Calu3 (cell line): ENCODE data around the gene AQP5. TPM values are rescaled to one million over a fixed set of nuclear protein-coding genes. Genes with fewer than 3 reads are reported as not detected.

Source experiments
- BruUV-seq: library from RNA; stranded (reverse); fragments of 400-500 nt; replicated peaks from 2 replicates; lab custom pipeline; 2021; lab: Mats Ljungman, UMichigan
- CTCF ChIA-PET: fragments of 300-600 bp; sonication (Branson Sonifier 250); formaldehyde crosslinking; loops from one replicate; lab custom pipeline; 2022; ENCODE audit warnings: antibody characterized with exemption; lab: Charles Lee
- DNase-seq: peaks from one replicate; pipeline ENCODE4 v3.0.0; 2022
- H3K27ac Mint-ChIP-seq: one replicate; pipeline ENCODE4 v1.8.0; 2022; ENCODE audit warnings: mixed read lengths; ENCODE audit not compliant: unreplicated experiment
- H3K27me3 Mint-ChIP-seq: one replicate; pipeline ENCODE4 v1.8.0; 2022; ENCODE audit warnings: mixed read lengths; ENCODE audit not compliant: unreplicated experiment
- H3K36me3 Mint-ChIP-seq: one replicate; pipeline ENCODE4 v1.8.0; 2022; ENCODE audit warnings: mild to moderate bottlenecking, moderate library complexity, mixed read lengths; ENCODE audit not compliant: insufficient read depth, unreplicated experiment
- H3K4me1 Mint-ChIP-seq: one replicate; pipeline ENCODE4 v1.8.0; 2022; ENCODE audit warnings: mild to moderate bottlenecking, low read depth, mixed read lengths; ENCODE audit not compliant: unreplicated experiment
- H3K4me3 Mint-ChIP-seq: one replicate; pipeline ENCODE4 v1.8.0; 2022; ENCODE audit warnings: mild to moderate bottlenecking, low read depth, moderate library complexity, mixed read lengths; ENCODE audit not compliant: unreplicated experiment
- H3K9me3 Mint-ChIP-seq: one replicate; pipeline ENCODE4 v1.8.0; 2022; ENCODE audit warnings: low read depth, mixed read lengths; ENCODE audit not compliant: unreplicated experiment
- intact Hi-C: fragments of 100-400 bp; cut with micrococcal nuclease; formaldehyde crosslinking; loops from one replicate; pipeline ENCODE4 v1.10.0; 2022; ENCODE audit not compliant: unreplicated experiment
- total RNA-seq: library from RNA; stranded (reverse); gene quantifications from 2 replicates; pipeline ENCODE4 v1.2.3, GENCODE V29; 2022
- TF ChIP-seq, protein P1 (sequence below): fragments of 200-600 bp; IDR thresholded peaks from one replicate; pipeline ENCODE4 v1.8.0; 2022; ENCODE audit warnings: antibody characterized with exemption; ENCODE audit not compliant: unreplicated experiment

AQP5 gene
- total RNA-seq, 1 experiment from 2014 or later: 51.9 TPM

GRCh38 chr12:49939307-49939706, 22.4 kb upstream of the AQP5 start:
- TF ChIP-seq, protein P1, sequence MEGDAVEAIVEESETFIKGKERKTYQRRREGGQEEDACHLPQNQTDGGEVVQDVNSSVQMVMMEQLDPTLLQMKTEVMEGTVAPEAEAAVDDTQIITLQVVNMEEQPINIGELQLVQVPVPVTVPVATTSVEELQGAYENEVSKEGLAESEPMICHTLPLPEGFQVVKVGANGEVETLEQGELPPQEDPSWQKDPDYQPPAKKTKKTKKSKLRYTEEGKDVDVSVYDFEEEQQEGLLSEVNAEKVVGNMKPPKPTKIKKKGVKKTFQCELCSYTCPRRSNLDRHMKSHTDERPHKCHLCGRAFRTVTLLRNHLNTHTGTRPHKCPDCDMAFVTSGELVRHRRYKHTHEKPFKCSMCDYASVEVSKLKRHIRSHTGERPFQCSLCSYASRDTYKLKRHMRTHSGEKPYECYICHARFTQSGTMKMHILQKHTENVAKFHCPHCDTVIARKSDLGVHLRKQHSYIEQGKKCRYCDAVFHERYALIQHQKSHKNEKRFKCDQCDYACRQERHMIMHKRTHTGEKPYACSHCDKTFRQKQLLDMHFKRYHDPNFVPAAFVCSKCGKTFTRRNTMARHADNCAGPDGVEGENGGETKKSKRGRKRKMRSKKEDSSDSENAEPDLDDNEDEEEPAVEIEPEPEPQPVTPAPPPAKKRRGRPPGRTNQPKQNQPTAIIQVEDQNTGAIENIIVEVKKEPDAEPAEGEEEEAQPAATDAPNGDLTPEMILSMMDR: no peak
- H3K4me3 Mint-ChIP-seq: no peak overlapping the region
- no TSS peak for BruUV-seq
- peaks cover 4% of the 10 kb centered on the region for H3K36me3 Mint-ChIP-seq
- intact Hi-C loops: no loop called here
- H3K27ac Mint-ChIP-seq: no peak overlapping the region
- no peaks in the 10 kb centered on the region for H3K9me3 Mint-ChIP-seq
- H3K27me3 Mint-ChIP-seq: no peaks in the 10 kb centered on the region
- DNase-seq: no peak
- H3K4me1 Mint-ChIP-seq: peaks cover 26% of the 10 kb centered on the region
- CTCF ChIA-PET: no interaction called here

GRCh38 chr12:49939707-49940106, 22.0 kb upstream of the AQP5 start:
- peaks cover 26% of the 10 kb centered on the region for H3K4me1 Mint-ChIP-seq
- BruUV-seq: no TSS peak
- TF ChIP-seq, protein P1: no peak
- CTCF ChIA-PET: no interaction called here
- H3K9me3 Mint-ChIP-seq: no peaks in the 10 kb centered on the region
- H3K36me3 Mint-ChIP-seq: peaks cover 4% of the 10 kb centered on the region
- no peak overlapping the region for H3K4me3 Mint-ChIP-seq
- no peak for DNase-seq
- no peaks in the 10 kb centered on the region for H3K27me3 Mint-ChIP-seq
- intact Hi-C loops: no loop called here
- H3K27ac Mint-ChIP-seq: no peak overlapping the region

DNA sequence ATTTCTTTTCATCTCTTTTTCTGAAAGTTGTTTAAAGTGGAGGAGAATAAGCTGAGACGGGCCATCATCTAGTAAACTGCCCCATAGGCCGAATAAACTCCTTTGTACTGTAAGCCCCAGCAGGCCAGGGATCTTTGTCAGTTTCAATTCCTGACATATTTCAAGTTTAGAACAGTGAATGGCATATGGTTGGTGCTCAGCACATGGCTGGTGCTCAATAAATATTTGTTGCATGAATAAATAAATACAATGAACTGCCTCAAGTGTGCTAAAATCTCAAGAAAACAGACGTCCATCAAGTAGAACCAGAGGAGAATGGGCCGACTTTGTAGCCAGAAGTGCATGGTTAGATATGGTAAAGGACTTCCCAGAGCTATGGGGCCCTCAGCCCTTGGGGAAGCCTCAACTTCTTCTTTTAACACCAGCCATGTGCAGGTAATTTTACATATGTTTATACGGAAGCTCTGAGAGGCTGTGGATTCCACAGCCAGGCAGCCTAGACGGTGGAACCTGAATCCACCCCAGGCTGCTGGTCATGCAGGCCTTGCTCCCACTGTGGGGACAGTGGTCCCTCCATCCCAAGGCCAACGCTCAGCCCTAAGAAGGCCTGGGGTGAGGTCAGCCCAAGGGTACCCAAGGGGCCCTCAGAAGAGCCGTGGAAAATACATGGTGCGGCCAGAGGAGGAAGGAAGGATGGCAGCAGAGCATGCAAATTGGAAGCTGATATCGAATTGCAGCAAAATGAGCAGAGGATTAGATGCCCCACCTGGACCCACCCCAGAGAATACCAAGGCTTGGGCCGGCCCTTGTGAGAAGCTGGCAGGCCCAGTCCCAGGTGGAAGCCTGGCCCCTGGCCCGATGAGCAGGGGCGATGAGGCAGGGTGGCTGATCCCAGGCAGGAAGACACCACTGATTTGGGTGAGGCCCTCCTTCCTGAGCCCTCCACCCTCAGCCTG, 19.8 kb upstream of the AQP5 start:
- no TSS peak for BruUV-seq
- Mint-ChIP-seq H3K27ac (no peak overlapping the region), H3K36me3 (peaks cover 4% of the 10 kb centered on the region), H3K9me3 (no peaks in the 10 kb centered on the region), H3K4me3 (no peak overlapping the region), H3K4me1 (peaks cover 40% of the 10 kb centered on the region), H3K27me3 (no peaks in the 10 kb centered on the region)
- CTCF ChIA-PET: interaction anchor here (0.6 to 1.8 kb wide), 4 partner anchors 17 to 565 kb away, joined by 3 to 6 read pairs (median 5); no protein-coding TSS in a partner anchor
- intact Hi-C loops: no loop called here
- DNase-seq: no peak
- TF ChIP-seq, protein P1: no peak

DNA sequence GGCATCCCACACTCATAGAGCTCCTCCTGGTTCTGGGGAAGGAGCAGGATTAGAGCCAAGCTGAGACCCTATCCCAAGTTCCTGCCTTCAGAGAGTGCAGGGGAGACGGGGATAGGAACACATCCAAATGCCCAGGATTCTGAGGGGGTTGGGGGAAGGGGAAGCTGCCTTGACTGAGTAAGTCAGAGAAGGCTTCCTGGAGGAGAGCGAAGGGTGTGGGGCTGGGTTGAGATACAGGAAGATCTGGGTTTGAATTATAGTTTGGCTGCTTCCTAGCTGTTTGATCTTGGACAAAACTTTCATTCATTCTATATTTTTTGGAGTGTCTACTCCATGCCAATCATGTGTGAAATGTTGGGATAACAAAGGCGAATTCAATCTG, 19.2 kb upstream of the AQP5 start:
- TF ChIP-seq, protein P1: no peak
- Mint-ChIP-seq H3K9me3 (no peaks in the 10 kb centered on the region), H3K4me3 (no peak overlapping the region), H3K4me1 (peaks cover 34% of the 10 kb centered on the region), H3K27me3 (no peaks in the 10 kb centered on the region), H3K36me3 (peaks cover 8% of the 10 kb centered on the region), H3K27ac (no peak overlapping the region)
- no TSS peak for BruUV-seq
- DNase-seq: no peak
- intact Hi-C loops: no loop called here
- CTCF ChIA-PET: interaction anchor here (0.6 to 1.8 kb wide), 5 partner anchors 16 to 566 kb away, joined by 3 to 6 read pairs (median 4); no protein-coding TSS in a partner anchor
